ENCODE results near the gene B3GNT9.

The B3GNT9 gene

DNA sequence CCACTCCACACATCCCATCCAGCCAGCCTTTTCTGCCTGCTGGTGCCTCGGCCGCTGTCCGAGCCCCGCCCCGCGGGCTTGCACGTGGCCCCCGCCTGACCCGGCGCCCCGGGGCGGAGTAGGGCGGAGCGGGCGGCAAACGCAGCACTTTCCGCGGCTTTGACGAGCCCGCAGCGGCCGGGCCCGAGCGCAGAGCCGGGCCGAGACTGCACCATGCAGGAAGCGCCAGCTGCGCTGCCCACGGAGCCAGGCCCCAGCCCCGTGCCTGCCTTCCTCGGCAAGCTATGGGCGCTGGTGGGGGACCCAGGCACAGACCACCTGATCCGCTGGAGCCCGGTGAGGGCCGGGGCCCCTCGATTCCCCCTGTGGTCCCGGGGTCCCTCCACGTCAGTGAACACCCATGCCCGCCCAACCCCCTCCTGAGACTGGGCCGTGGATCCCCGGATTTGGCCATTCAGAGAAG lies 13.8 kb upstream of the B3GNT9 start, which contains the start of gene HSF4:
Gene HSF4 (plus strand): TSS at position 147 of the 463 bp plus-strand sequence. CDS start 67 bp downstream, at position 214.
- no peaks in the 10 kb centered on the region for H3K36me3 ChIP-seq
- no peaks in the 10 kb centered on the region for H3K9me3 ChIP-seq (ENCODE audit: severe bottlenecking)
- TF ChIP-seq, protein P1, sequence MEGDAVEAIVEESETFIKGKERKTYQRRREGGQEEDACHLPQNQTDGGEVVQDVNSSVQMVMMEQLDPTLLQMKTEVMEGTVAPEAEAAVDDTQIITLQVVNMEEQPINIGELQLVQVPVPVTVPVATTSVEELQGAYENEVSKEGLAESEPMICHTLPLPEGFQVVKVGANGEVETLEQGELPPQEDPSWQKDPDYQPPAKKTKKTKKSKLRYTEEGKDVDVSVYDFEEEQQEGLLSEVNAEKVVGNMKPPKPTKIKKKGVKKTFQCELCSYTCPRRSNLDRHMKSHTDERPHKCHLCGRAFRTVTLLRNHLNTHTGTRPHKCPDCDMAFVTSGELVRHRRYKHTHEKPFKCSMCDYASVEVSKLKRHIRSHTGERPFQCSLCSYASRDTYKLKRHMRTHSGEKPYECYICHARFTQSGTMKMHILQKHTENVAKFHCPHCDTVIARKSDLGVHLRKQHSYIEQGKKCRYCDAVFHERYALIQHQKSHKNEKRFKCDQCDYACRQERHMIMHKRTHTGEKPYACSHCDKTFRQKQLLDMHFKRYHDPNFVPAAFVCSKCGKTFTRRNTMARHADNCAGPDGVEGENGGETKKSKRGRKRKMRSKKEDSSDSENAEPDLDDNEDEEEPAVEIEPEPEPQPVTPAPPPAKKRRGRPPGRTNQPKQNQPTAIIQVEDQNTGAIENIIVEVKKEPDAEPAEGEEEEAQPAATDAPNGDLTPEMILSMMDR (IDR thresholded peaks at IDR 0.05; ENCODE audit: low read depth, low read length): no peak
- peak within 1 kb of the TSS; percentile 59 for H3K4me3 ChIP-seq (ENCODE audit: low read depth, low read length)
- H3K27me3 ChIP-seq (ENCODE audit: insufficient read depth, low read depth, severe bottlenecking): no peaks in the 10 kb centered on the region
- no peak for DNase-seq
- H3K27ac ChIP-seq: peak within 1 kb of the TSS; percentile 92

DNA sequence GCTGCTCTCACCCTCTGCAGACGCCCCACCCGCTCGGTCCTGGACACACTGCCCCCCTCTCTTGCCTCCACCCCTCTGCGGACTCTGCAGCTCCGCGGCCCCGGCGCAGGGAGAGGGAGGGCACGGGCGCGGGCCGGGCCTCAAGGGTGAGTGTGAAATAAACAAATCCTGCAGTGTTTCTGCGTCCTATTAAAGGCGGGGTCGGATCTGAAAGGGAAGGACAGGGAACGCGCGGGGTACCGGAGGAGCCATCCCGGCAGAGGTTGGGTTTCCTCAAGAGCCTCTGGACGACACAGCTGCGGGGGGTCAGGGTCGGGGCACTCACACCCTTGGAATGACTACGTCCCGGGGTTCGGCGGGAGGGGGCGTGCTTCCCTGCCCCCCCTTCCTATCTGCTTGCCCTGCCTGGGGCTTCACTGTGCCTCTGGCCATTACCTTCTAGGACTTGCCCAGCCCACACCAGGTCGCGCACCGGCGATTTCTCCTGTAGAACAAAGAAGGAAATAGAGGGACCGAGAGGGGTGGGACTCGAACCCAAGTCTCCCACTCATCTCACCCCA lies 13.3 kb upstream of the B3GNT9 start:
- TF ChIP-seq, protein P1 (IDR thresholded peaks at IDR 0.05; ENCODE audit: low read depth, low read length): no peak
- no peak for DNase-seq
- H3K27ac ChIP-seq: peak overlapping the region; percentile 92
- no peaks in the 10 kb centered on the region for H3K9me3 ChIP-seq (ENCODE audit: severe bottlenecking)
- H3K4me3 ChIP-seq (ENCODE audit: low read depth, low read length): peak overlapping the region; percentile 59
- H3K36me3 ChIP-seq: no peaks in the 10 kb centered on the region
- no peaks in the 10 kb centered on the region for H3K27me3 ChIP-seq (ENCODE audit: insufficient read depth, low read depth, severe bottlenecking)

DNA sequence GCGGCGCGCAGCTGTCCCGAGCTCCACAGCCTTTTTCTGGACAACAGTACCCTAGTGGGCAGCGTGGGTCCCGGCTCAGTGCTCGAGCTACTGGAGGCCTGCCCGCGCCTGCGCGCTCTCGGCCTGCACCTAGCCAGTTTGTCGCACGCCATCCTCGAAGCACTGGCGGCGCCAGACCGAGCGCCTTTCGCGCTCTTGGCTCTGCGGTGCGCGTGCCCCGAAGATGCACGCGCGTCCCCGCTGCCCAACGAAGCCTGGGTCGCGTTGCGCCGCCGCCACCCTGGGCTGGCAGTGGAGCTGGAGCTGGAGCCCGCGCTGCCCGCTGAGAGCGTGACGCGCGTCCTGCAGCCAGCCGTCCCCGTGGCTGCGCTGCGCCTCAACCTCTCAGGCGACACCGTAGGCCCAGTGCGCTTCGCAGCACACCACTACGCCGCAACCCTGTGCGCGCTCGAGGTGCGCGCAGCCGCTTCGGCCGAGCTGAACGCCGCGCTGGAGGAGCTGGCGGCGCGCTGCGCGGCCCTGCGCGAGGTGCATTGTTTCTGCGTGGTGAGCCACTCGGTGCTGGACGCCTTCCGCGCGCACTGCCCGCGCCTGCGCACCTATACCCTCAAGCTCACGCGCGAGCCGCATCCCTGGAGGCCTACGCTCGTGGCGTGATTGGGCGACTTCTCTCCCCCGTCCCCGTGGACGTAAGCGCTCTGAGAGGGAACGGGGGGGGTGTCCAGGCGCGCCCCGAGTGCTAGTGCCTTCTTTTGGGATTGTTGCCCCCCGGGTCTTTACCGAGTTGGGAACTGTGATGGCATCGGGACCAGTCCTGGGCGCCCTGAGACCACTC lies 12.6 kb upstream of the B3GNT9 start:
- Histone ChIP-seq H3K4me3 (ENCODE audit: low read depth, low read length) (peak overlapping the region; percentile 59), H3K9me3 (ENCODE audit: severe bottlenecking) (no peaks in the 10 kb centered on the region), H3K27me3 (ENCODE audit: insufficient read depth, low read depth, severe bottlenecking) (no peaks in the 10 kb centered on the region), H3K27ac (peak overlapping the region; percentile 92), H3K36me3 (no peaks in the 10 kb centered on the region)
- DNase-seq: peak; percentile 79
- TF ChIP-seq, protein P1 (IDR thresholded peaks at IDR 0.05; ENCODE audit: low read depth, low read length): no peak

DNA sequence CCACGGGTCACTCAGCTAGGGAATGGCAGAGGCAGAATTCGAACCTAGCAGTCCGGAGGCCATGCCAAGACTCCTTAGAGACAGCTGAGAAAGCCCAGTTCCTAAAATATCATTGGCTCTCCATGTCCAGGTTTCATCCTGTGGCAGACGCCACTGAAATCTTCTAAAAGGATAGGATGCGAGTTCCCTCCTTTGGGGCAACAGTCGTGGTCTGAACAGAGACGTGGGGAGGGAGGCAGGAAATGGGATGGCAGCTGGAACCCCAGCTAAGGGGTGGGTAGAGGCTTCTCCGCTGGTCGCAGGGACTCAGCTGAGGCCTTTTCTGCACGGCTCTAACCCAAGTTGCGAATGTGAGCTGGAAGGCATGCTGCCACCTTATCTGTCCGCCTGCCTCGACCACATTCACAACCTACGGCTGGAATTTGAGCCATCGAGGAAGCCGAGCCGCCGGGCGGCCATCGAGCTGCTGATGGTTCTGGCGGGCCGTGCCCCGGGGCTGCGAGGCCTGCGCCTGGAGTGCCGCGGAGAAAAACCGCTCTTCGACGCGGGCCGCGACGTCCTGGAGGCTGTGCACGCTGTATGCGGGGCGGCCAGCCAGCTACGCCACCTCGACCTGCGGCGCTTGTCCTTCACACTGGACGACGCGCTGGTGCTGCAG lies 11.8 kb upstream of the B3GNT9 start:
- TF ChIP-seq, protein P1 (IDR thresholded peaks at IDR 0.05; ENCODE audit: low read depth, low read length): no peak
- Histone ChIP-seq H3K4me3 (ENCODE audit: low read depth, low read length) (no peak overlapping the region), H3K36me3 (no peaks in the 10 kb centered on the region), H3K27ac (peak overlapping the region; percentile 92), H3K9me3 (ENCODE audit: severe bottlenecking) (no peaks in the 10 kb centered on the region), H3K27me3 (ENCODE audit: insufficient read depth, low read depth, severe bottlenecking) (no peaks in the 10 kb centered on the region)
- no peak for DNase-seq

DNA sequence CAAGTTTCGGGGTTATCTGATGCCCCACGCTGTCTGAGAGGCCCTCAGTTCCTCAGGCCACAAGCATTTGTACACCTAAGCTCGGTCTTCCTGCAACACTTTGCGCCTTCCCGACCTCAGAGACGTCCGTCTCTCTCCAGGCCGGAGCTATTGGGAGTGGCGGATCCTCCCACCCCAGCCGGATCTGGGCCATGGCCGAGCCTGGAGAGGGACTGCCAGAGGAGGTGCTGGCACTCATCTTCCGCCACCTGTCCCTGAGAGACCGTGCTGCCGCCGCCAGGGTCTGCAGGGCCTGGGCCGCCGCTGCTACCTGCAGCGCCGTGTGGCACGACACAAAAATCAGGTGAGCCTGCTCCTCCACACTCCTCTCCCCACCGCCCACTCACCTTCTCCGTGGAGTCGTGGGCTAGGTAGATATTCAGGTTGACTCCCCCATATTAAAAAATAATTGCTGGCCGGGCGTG lies 10.8 kb upstream of the B3GNT9 start:
- no peak overlapping the region for H3K27ac ChIP-seq
- TF ChIP-seq, protein P1 (IDR thresholded peaks at IDR 0.05; ENCODE audit: low read depth, low read length): no peak

More for the DNA sequence above, 10.8 kb upstream of the B3GNT9 start:
- DNase-seq: no peak
- Histone ChIP-seq H3K36me3 (no peaks in the 10 kb centered on the region), H3K9me3 (ENCODE audit: severe bottlenecking) (no peaks in the 10 kb centered on the region), H3K27me3 (ENCODE audit: insufficient read depth, low read depth, severe bottlenecking) (no peaks in the 10 kb centered on the region), H3K4me3 (ENCODE audit: low read depth, low read length) (no peak overlapping the region)
